MM.1S (cell line): ENCODE measurements around the gene IRAG1.

Source experiments
- DNase-seq: peaks from one replicate; pipeline ENCODE4 v3.0.0-alpha.2; 2015
- H2AFZ ChIP-seq: fragments of 300-600 bp; sonication (generic); 2 replicates; pipeline ENCODE4 v1.6.0; 2016; ENCODE audit warnings: antibody characterized with exemption, low read length
- H3F3A ChIP-seq: fragments of 300-600 bp; sonication (generic); 2 replicates; pipeline ENCODE4 v1.6.1; 2016; ENCODE audit warnings: mild to moderate bottlenecking, antibody characterized with exemption, low read length, moderate library complexity, mixed read lengths; ENCODE audit not compliant: insufficient read depth
- H3K27ac ChIP-seq: fragments of 300-600 bp; sonication (generic); 2 replicates; pipeline ENCODE4 v1.5.1; 2016; ENCODE audit warnings: mild to moderate bottlenecking, low read length
- H3K27me3 ChIP-seq: fragments of 300-600 bp; sonication (generic); replicated peaks from 2 replicates; pipeline ENCODE4 v1.6.0; 2016; ENCODE audit warnings: low read length; ENCODE audit not compliant: insufficient read depth
- H3K36me3 ChIP-seq: fragments of 300-600 bp; sonication (generic); replicated peaks from 2 replicates; pipeline ENCODE4 v1.6.1; 2016; ENCODE audit warnings: mild to moderate bottlenecking, low read length, mixed read lengths; ENCODE audit not compliant: insufficient read depth
- H3K4me1 ChIP-seq: fragments of 300-600 bp; sonication (generic); 2 replicates; pipeline ENCODE4 v1.6.1; 2016; ENCODE audit warnings: low read length, mixed read lengths
- H3K4me2 ChIP-seq: fragments of 300-600 bp; sonication (generic); 2 replicates; pipeline ENCODE4 v1.6.0; 2016; ENCODE audit warnings: low read depth, low read length
- H3K4me3 ChIP-seq: fragments of 300-600 bp; sonication (generic); 2 replicates; pipeline ENCODE4 v1.5.1; 2016; ENCODE audit warnings: low read length, mixed read lengths
- H3K79me2 ChIP-seq: fragments of 300-600 bp; sonication (generic); 2 replicates; pipeline ENCODE4 v1.6.1; 2016; ENCODE audit warnings: mixed run types, low read length, mixed read lengths
- H3K9ac ChIP-seq: fragments of 300-600 bp; sonication (generic); 2 replicates; pipeline ENCODE4 v1.6.1; 2016; ENCODE audit warnings: low read length, mixed read lengths
- H3K9me2 ChIP-seq: fragments of 300-600 bp; sonication (generic); replicated peaks from 2 replicates; pipeline ENCODE4 v1.6.1; 2016; ENCODE audit warnings: mild to moderate bottlenecking, low read length, mixed read lengths; ENCODE audit not compliant: insufficient read depth
- H3K9me3 ChIP-seq: fragments of 300-600 bp; sonication (generic); replicated peaks from 2 replicates; pipeline ENCODE4 v1.6.1; 2016; ENCODE audit warnings: mild to moderate bottlenecking, low read length, mixed read lengths; ENCODE audit not compliant: insufficient read depth
- H4K20me1 ChIP-seq: fragments of 300-600 bp; sonication (generic); 2 replicates; pipeline ENCODE4 v1.6.1; 2016; ENCODE audit warnings: mild to moderate bottlenecking, low read length, moderate library complexity, mixed read lengths; ENCODE audit not compliant: insufficient read depth
- CTCF ChIP-seq: fragments of 300-600 bp; sonication (generic); IDR thresholded peaks from 2 replicates; pipeline ENCODE4 v1.5.1; 2016; ENCODE audit warnings: antibody characterized with exemption, low read length, mixed read lengths
- EZH2 ChIP-seq: fragments of 300-600 bp; sonication (generic); optimal IDR thresholded peaks from 2 replicates; pipeline ENCODE3; 2017; ENCODE audit warnings: low read depth, mild to moderate bottlenecking, antibody characterized with exemption, low read length, mixed read lengths
- EZH2phosphoT487 ChIP-seq: fragments of 300-600 bp; sonication (generic); IDR thresholded peaks from 2 replicates; pipeline ENCODE4 v1.6.1; 2018; ENCODE audit warnings: antibody characterized with exemption, low read length

Gene IRAG1

DNA sequence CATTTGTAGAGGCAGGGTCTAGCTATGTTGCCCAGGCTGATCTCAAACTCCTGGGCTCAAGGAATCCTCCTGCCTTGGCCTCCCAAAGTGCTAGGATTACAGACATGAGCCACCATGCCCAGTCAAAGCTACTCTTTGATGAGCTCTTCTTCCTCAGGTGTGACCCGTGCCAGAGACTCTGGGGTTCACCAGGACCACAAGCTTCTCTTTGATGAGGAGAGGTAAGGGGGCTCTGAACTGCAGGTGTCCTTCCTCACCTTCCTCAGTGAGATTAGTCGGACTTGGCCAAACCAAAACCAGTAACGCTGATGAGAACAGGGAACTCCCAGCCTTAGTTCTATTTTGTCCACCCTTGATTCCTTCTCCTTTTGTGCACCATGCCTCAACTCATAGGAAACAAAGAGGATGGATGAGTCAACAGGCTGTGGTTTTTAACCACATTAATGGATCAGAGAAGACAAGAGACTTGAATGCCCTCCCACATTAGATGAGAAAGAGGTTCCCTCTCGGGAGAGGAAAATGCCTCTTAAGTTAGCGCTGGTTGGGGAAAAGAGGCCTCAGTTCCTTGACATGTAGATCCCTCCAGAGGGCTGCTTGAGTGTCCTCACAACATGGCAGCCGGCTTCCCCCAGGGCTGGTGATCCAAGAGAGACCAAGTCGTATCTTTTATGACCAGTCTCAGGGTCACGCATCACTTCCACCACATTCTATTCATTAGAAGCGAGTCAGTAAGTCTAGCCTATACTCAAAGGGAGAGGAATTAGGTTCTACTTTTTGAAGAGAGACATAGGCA, 31.8 kb upstream of the IRAG1 start:
- DNase-seq, result no peak
- Histone ChIP-seq H3K27me3 (no peaks in the 10 kb centered on the region), H3K4me1 (no peaks in the 10 kb centered on the region), H3K9me2 (no peaks in the 10 kb centered on the region), H3F3A (no peaks in the 10 kb centered on the region), H3K9ac (no peak overlapping the region), H3K4me2 (no peak overlapping the region), H3K27ac (no peak overlapping the region), H4K20me1 (no peaks in the 10 kb centered on the region), H2AFZ (no peak overlapping the region), H3K79me2 (no peaks in the 10 kb centered on the region), H3K9me3 (no peaks in the 10 kb centered on the region), H3K36me3 (no peaks in the 10 kb centered on the region), H3K4me3 (no peak overlapping the region)
- TF ChIP-seq EZH2phosphoT487, result no peak
- no peak for TF ChIP-seq CTCF
- TF ChIP-seq EZH2, result no peak

DNA sequence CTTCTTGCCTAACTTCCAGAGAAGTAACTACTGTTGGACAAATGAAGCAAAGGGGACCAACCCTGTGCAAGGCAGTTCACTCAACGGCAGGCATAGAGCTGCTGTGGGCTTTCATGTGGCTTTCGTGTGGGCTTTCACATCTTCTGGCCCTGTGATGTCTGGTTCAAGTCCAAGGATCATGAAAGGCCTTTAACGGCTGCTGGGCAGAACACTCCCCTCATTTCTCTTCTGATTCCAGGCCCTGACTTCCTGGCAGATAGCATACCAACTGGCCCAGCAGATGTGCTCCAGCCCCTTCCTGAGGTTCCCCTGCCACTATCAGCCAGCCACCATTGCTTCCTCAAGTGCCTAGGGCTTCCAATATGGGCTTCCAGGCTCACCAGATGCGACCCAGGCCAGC, 28.8 kb upstream of the IRAG1 start:
- no peaks in the 10 kb centered on the region for H4K20me1 ChIP-seq
- H2AFZ ChIP-seq, result no peak overlapping the region

GRCh38 chr11:10720881-10721376, 27.4 kb upstream of the IRAG1 start:
- H3K4me1 ChIP-seq, result no peaks in the 10 kb centered on the region
- no peaks in the 10 kb centered on the region for H3K9me2 ChIP-seq
- no peak for DNase-seq
- H3F3A ChIP-seq, result no peaks in the 10 kb centered on the region
- H3K4me3 ChIP-seq, result no peak overlapping the region
- H3K27me3 ChIP-seq, result no peaks in the 10 kb centered on the region
- H4K20me1 ChIP-seq, result no peaks in the 10 kb centered on the region
- H3K79me2 ChIP-seq, result no peaks in the 10 kb centered on the region
- no peaks in the 10 kb centered on the region for H3K36me3 ChIP-seq
- no peak overlapping the region for H3K9ac ChIP-seq
- no peak overlapping the region for H3K4me2 ChIP-seq
- TF ChIP-seq EZH2, result no peak
- TF ChIP-seq EZH2phosphoT487, result no peak
- no peak for TF ChIP-seq CTCF
- no peak overlapping the region for H3K27ac ChIP-seq
- H2AFZ ChIP-seq, result no peak overlapping the region
- H3K9me3 ChIP-seq, result no peaks in the 10 kb centered on the region

More for the DNA sequence above, 28.8 kb upstream of the IRAG1 start:
- no peaks in the 10 kb centered on the region for H3K79me2 ChIP-seq
- DNase-seq, result no peak
- no peaks in the 10 kb centered on the region for H3K27me3 ChIP-seq
- no peaks in the 10 kb centered on the region for H3K9me3 ChIP-seq
- no peak overlapping the region for H3K9ac ChIP-seq
- no peaks in the 10 kb centered on the region for H3F3A ChIP-seq
- no peak overlapping the region for H3K4me2 ChIP-seq
- H3K36me3 ChIP-seq, result no peaks in the 10 kb centered on the region
- H3K4me3 ChIP-seq, result no peak overlapping the region
- no peaks in the 10 kb centered on the region for H3K9me2 ChIP-seq
- no peaks in the 10 kb centered on the region for H3K4me1 ChIP-seq
- no peak overlapping the region for H3K27ac ChIP-seq
- TF ChIP-seq CTCF (no peak), EZH2phosphoT487 (no peak), EZH2 (no peak)
